ENCODE results near the gene THAP2. TPM values are rescaled to one million over a fixed set of nuclear protein-coding genes. Genes with fewer than 3 reads are reported as not detected.

Gene THAP2
- total and polyA plus RNA-seq, 2 experiments from 2014 or later = 4.7 to 16.5 TPM

- H3K36me3 ChIP-seq (ENCODE audit: insufficient read depth) = peaks cover 51% of the 10 kb centered on the region
- Mint-ChIP-seq H3K9me3 (no peaks in the 10 kb centered on the region), H3K27ac (no peak overlapping the region), H3K27me3 (ENCODE audit: insufficient read depth, low read depth, poor library complexity) (no peaks in the 10 kb centered on the region), H3K36me3 (ENCODE audit: low read depth) (peaks cover 58% of the 10 kb centered on the region), H3K4me1 (no peaks in the 10 kb centered on the region), H3K4me3 (no peak overlapping the region)
- no peak for DNase-seq (ENCODE audit: low spot score)
- H3F3A ChIP-seq (replicated peaks; ENCODE audit: low read depth) = no peaks in the 10 kb centered on the region
- H4K20me1 ChIP-seq (replicated peaks; ENCODE audit: insufficient read depth) = peaks cover 8% of the 10 kb centered on the region; the same call in 1 of the 2 replicates
- H3K27me3 ChIP-seq (ENCODE audit: insufficient read depth) = no peaks in the 10 kb centered on the region
- H3K27ac ChIP-seq (ENCODE audit: low read depth) = no peak overlapping the region
- H3K79me2 ChIP-seq (replicated peaks; ENCODE audit: insufficient read depth) = 0 out of 2 replicates have a peak, but pooled peaks cover 8% of the 10 kb centered on the region
- no peak overlapping the region for H2AFZ ChIP-seq
- H3K9me2 ChIP-seq (ENCODE audit: insufficient read depth) = no peaks in the 10 kb centered on the region
- H3K4me2 ChIP-seq = no peak overlapping the region
- no peak overlapping the region for H3K4me3 ChIP-seq
- no peak for ATAC-seq
- no peaks in the 10 kb centered on the region for H3K4me1 ChIP-seq (ENCODE audit: insufficient read depth)
- no peak for TF ChIP-seq ETS1 (IDR thresholded peaks at IDR 0.05)
- TF ChIP-seq JUNB (IDR thresholded peaks at IDR 0.05; ENCODE audit: unreplicated experiment) = no peak
- TF ChIP-seq ZNF462 (CRISPR knock-in tag; IDR thresholded peaks at IDR 0.05) = no peak
- TF ChIP-seq ZNF331 (CRISPR knock-in tag; IDR thresholded peaks at IDR 0.05; ENCODE audit: low read depth) = no peak
- no peak for TF ChIP-seq REST (IDR thresholded peaks at IDR 0.05; ENCODE audit: unreplicated experiment)
- no peak for TF ChIP-seq ZNF114 (CRISPR knock-in tag; IDR thresholded peaks at IDR 0.05)
- TF ChIP-seq EZH2 (IDR thresholded peaks at IDR 0.05; ENCODE audit: low read depth, unreplicated experiment) = no peak
- TF ChIP-seq EZH2phosphoT487 (IDR thresholded peaks at IDR 0.05; ENCODE audit: unreplicated experiment) = no peak
- no peak for TF ChIP-seq CREB1 (CRISPR knock-in tag; IDR thresholded peaks at IDR 0.05; ENCODE audit: low read depth)
- TF ChIP-seq POLR2AphosphoS5 (IDR thresholded peaks at IDR 0.05; ENCODE audit: low read depth) = no peak
- no peak for TF ChIP-seq CTCF (conservative IDR thresholded peaks at IDR 0.05; ENCODE audit: low read depth in 2 of 2)
- no peak for TF ChIP-seq STAT1 (IDR thresholded peaks at IDR 0.05; ENCODE audit: unreplicated experiment)
These were observed 21.8 kb upstream of the THAP2 start for GRCh38 chr12:71642264-71642663.

Measured in GM23338 (cell line).